Esophagus muscularis mucosa (tissue), 4 donors: ENCODE measurements around the gene KIAA0753. TPM values are rescaled to one million over a fixed set of nuclear protein-coding genes. Genes with fewer than 3 reads are reported as not detected.
A peak's percentile ranks its signal among the peaks of the same experiment; 100 is the strongest.

Source experiments
- DNase-seq: peaks from one replicate; pipeline ENCODE4 v3.0.0-alpha.2; 2017; ENCODE audit errors: extremely low spot score
- H3K27ac ChIP-seq, 4 donors: fragments of 200-600 bp; sonication (generic); replicated peaks in 1 of 4; 1 replicate in 3 of 4; 2 replicates in 1 of 4; pipeline ENCODE4 v1.5.1; 2016 to 2019; ENCODE audit warnings: mild to moderate bottlenecking in 1 of 4
- H3K27me3 ChIP-seq, 4 donors: fragments of 200-600 bp; sonication (generic); one replicate each; pipeline versions ENCODE4 v1.5.1 to v1.6.0; 2016 to 2019
- H3K36me3 ChIP-seq, 4 donors: fragments of 200-600 bp; sonication (generic); one replicate each; pipeline ENCODE4 v1.5.1; 2016 to 2019
- H3K4me1 ChIP-seq, 4 donors: fragments of 200-600 bp; sonication (generic); one replicate each; pipeline ENCODE4 v1.5.1; 2016 to 2019
- H3K4me3 ChIP-seq, 4 donors: fragments of 200-600 bp; sonication (generic); 1 replicate in 2 of 4; 2 replicates in 2 of 4; pipeline ENCODE4 v1.5.1; 2016 to 2019; ENCODE audit warnings: mild to moderate bottlenecking in 4 of 4, moderate library complexity in 1 of 4
- H3K9me3 ChIP-seq, 4 donors: fragments of 200-600 bp; sonication (generic); 1 replicate in 3 of 4; 2 replicates in 1 of 4; pipeline ENCODE4 v1.5.1; 2016 to 2019
- EP300 ChIP-seq: sonication (generic); formaldehyde crosslinking; IDR thresholded peaks from one replicate; pipeline ENCODE4 v1.6.1; 2017; ENCODE audit warnings: antibody characterized with exemption
- POLR2A ChIP-seq: fragments of 450-650 bp; IDR thresholded peaks from one replicate; pipeline ENCODE4 v1.6.1; 2017; ENCODE audit warnings: antibody characterized with exemption, moderate library complexity, mild to moderate bottlenecking, low read depth
- POLR2AphosphoS5 ChIP-seq, 2 donors: sonication (generic); formaldehyde crosslinking; IDR thresholded peaks; one replicate each; pipeline ENCODE4 v1.6.1; 2017; ENCODE audit warnings: antibody characterized with exemption in 2 of 2
- WGBS: methylation state at CpG from one replicate; pipeline ENCODE4 v1.1.5; 2018; 5-methylcytosine and 5-hydroxymethylcytosine counted together
- intact Hi-C: fragments of 100-400 bp; cut with DNase I; formaldehyde crosslinking; loops from one replicate; pipeline ENCODE4 v1.15.1; 2023
- total RNA-seq, 4 donors: library from RNA; depleted of rRNA; stranded (reverse); fragments of >200 nt; gene quantifications; one replicate each; pipeline versions ENCODE4 v1.1.0 to v1.2.1, GENCODE V29; 2016
- TF ChIP-seq, protein P1 (sequence below), 3 experiments: fragments of 200-600 bp in 2 of 3; fragments of 450-650 bp in 1 of 3; sonication (generic) in 2 of 3; IDR thresholded peaks; one replicate each; pipeline ENCODE4 v1.5.1; 2017 to 2019; ENCODE audit warnings: antibody characterized with exemption in 3 of 3, mild to moderate bottlenecking in 2 of 3, moderate library complexity in 1 of 3

The KIAA0753 gene
- total RNA-seq, 4 donors from 2014 or later: 36.9 to 73.9 (median 46.4) TPM

DNA sequence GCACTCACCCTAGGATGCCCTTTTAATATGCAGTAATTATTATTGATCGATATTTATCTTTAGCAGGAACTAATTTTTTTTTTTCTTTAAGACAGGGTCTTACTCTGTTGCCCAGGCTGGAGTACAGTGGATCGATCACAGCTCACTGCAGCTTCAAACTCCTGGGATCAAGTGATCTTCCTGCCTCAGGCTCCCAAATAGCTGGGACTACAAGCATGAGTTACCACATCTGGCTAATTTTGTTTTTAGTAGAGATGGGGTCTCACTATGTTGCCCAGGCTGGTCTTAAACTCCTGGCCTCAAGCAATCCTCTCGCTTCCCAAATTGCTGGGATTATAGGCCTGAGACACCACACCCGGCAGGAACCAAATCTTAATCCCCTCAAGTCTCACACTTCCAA is 29.3 kb downstream of the KIAA0753 start:
- TF ChIP-seq, protein P1, sequence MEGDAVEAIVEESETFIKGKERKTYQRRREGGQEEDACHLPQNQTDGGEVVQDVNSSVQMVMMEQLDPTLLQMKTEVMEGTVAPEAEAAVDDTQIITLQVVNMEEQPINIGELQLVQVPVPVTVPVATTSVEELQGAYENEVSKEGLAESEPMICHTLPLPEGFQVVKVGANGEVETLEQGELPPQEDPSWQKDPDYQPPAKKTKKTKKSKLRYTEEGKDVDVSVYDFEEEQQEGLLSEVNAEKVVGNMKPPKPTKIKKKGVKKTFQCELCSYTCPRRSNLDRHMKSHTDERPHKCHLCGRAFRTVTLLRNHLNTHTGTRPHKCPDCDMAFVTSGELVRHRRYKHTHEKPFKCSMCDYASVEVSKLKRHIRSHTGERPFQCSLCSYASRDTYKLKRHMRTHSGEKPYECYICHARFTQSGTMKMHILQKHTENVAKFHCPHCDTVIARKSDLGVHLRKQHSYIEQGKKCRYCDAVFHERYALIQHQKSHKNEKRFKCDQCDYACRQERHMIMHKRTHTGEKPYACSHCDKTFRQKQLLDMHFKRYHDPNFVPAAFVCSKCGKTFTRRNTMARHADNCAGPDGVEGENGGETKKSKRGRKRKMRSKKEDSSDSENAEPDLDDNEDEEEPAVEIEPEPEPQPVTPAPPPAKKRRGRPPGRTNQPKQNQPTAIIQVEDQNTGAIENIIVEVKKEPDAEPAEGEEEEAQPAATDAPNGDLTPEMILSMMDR (IDR thresholded peaks at IDR 0.05): no peak
- TF ChIP-seq POLR2AphosphoS5 (IDR thresholded peaks at IDR 0.05) (no peak), EP300 (no peak), POLR2A (no peak)
- DNase-seq: no peak
- H3K4me1 ChIP-seq: peaks cover 0 to 38% (median 3%) of the 10 kb centered on the region in 4 donors
- no peaks in the 10 kb centered on the region for H3K27me3 ChIP-seq
- 96% methylated on average over 4 of the region's 4 CpGs for WGBS
- H3K4me3 ChIP-seq: no peak overlapping the region
- H3K36me3 ChIP-seq: peaks cover 23 to 71% (median 52%) of the 10 kb centered on the region in 4 donors
- H3K27ac ChIP-seq: peak overlapping the region in 1 of 4 donors; percentile 51
- no peaks in the 10 kb centered on the region for H3K9me3 ChIP-seq
- intact Hi-C loops: no loop called here

DNA sequence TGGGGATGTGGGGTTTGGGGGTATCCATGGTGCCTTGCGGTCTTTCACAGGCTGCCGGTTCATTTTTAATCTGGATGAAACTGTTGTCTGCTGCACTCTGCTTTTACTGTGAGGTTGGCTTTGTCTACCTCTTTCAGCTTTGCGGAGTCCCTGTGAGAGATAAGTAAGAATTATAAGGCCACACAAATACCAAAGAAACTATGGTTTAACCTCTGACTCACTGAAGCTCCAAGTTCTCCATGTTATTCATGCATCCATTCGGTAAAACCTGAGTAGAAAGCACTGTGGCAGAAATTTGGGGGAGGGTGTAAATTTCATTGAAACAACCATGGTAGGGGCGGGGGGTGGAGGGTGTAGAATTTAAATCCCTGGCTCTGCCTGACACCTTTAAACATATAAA is 30.5 kb downstream of the KIAA0753 start:
- peaks cover 23 to 76% (median 60%) of the 10 kb centered on the region in 4 donors for H3K36me3 ChIP-seq

GRCh38 chr17:6608321-6608720 is 32.2 kb downstream of the KIAA0753 start:
- DNase-seq: no peak
- Histone ChIP-seq H3K27me3 (no peaks in the 10 kb centered on the region), H3K27ac (peak overlapping the region in 1 of 4 donors; percentile 5), H3K9me3 (no peaks in the 10 kb centered on the region), H3K4me3 (no peak overlapping the region), H3K4me1 (peaks cover 0 to 39% (median 8%) of the 10 kb centered on the region in 4 donors), H3K36me3 (peaks cover 23 to 73% (median 58%) of the 10 kb centered on the region in 4 donors)
- TF ChIP-seq EP300 (no peak), POLR2AphosphoS5 (IDR thresholded peaks at IDR 0.05) (peak in 1 of 2 donors; percentile 12)
- intact Hi-C loops: no loop called here
- 71% methylated on average over 3 of the region's 3 CpGs for WGBS

More for the DNA sequence above, 30.5 kb downstream of the KIAA0753 start:
- Histone ChIP-seq H3K27me3 (no peaks in the 10 kb centered on the region), H3K4me1 (peaks cover 0 to 27% (median 0%) of the 10 kb centered on the region in 4 donors), H3K4me3 (no peak overlapping the region), H3K27ac (no peak overlapping the region), H3K9me3 (no peaks in the 10 kb centered on the region)
- 97% methylated on average over 5 of the region's 5 CpGs for WGBS
- DNase-seq: no peak
- TF ChIP-seq, protein P1 (IDR thresholded peaks at IDR 0.05): no peak
- TF ChIP-seq POLR2AphosphoS5 (IDR thresholded peaks at IDR 0.05) (no peak), POLR2A (no peak), EP300 (no peak)
- intact Hi-C loops: no loop called here

GRCh38 chr17:6605142-6605541 is 35.4 kb downstream of the KIAA0753 start:
- Histone ChIP-seq H3K27ac (peak overlapping the region in 1 of 4 donors; percentile 48), H3K4me1 (peaks cover 0 to 34% (median 10%) of the 10 kb centered on the region in 4 donors), H3K27me3 (no peaks in the 10 kb centered on the region), H3K9me3 (no peaks in the 10 kb centered on the region), H3K36me3 (peaks cover 29 to 79% (median 61%) of the 10 kb centered on the region in 4 donors), H3K4me3 (no peak overlapping the region)
- DNase-seq: no peak
- intact Hi-C loops: no loop called here
- TF ChIP-seq EP300 (no peak), POLR2AphosphoS5 (IDR thresholded peaks at IDR 0.05) (no peak), POLR2A (no peak)
- TF ChIP-seq, protein P1 (IDR thresholded peaks at IDR 0.05): no peak
- 82% methylated on average over 6 of the region's 6 CpGs for WGBS

GRCh38 chr17:6603744-6604325 is 36.7 kb downstream of the KIAA0753 start:
- intact Hi-C loops: no loop called here
- WGBS: 57% methylated on average over 3 of the region's 3 CpGs
- Histone ChIP-seq H3K4me1 (peaks cover 0 to 47% (median 20%) of the 10 kb centered on the region in 4 donors), H3K27me3 (no peaks in the 10 kb centered on the region), H3K27ac (peak overlapping the region; percentile 4 to 56 (median 32)), H3K36me3 (peaks cover 18 to 76% (median 58%) of the 10 kb centered on the region in 4 donors), H3K9me3 (no peaks in the 10 kb centered on the region), H3K4me3 (no peak overlapping the region)
- TF ChIP-seq, protein P1 (IDR thresholded peaks at IDR 0.05): no peak
- no peak for TF ChIP-seq POLR2AphosphoS5 (IDR thresholded peaks at IDR 0.05)
- no peak for TF ChIP-seq POLR2A
- TF ChIP-seq EP300: no peak
- DNase-seq: no peak
